ENCODE measurements around the gene PRSS33. TPM values are rescaled to one million over a fixed set of nuclear protein-coding genes. Genes with fewer than 3 reads are reported as not detected.

Gene PRSS33
- total RNA-seq, 1 experiment from 2014 or later, result not detected

DNA sequence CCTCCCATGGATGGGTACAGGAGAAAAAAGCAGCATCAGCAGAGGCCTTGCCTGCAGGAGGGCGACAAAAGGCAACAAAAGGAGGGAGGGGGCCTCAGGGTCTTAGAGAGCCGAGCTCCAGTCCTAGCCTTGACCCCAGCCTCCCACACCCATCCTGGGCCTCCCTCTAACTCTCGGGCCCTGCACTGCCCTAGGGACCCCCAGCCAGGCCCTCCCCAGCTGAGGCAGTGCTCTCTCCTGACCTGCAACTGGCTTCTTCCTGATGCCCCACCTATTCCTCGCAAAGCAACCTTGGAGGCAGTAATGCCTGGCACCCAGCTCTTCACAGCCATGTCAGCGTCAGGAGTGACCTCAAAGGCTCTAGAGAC is 50.1 kb downstream of the PRSS33 start:
- Histone ChIP-seq H3K4me1 (ENCODE audit: low read length) (no peaks in the 10 kb centered on the region), H2AFZ (ENCODE audit: low read length) (no peak overlapping the region), H3K9ac (ENCODE audit: low read length) (no peak overlapping the region), H3K27me3 (ENCODE audit: low read length) (no peaks in the 10 kb centered on the region), H3K4me2 (ENCODE audit: low read depth, low read length, poor library complexity, severe bottlenecking) (no peak overlapping the region), H3K79me2 (ENCODE audit: low read length) (no peaks in the 10 kb centered on the region), H3K4me3 (ENCODE audit: low read length) (no peak overlapping the region), H4K20me1 (ENCODE audit: insufficient read depth, low read depth, low read length) (no peaks in the 10 kb centered on the region), H3K27ac (ENCODE audit: low read length) (no peak overlapping the region), H3K36me3 (ENCODE audit: insufficient read depth, low read length) (no peaks in the 10 kb centered on the region), H3K9me3 (ENCODE audit: low read length) (no peaks in the 10 kb centered on the region), H3K9me2 (replicated peaks; ENCODE audit: insufficient read depth, low read length) (no peaks in the 10 kb centered on the region)
- DNase-seq, result no peak

DNA sequence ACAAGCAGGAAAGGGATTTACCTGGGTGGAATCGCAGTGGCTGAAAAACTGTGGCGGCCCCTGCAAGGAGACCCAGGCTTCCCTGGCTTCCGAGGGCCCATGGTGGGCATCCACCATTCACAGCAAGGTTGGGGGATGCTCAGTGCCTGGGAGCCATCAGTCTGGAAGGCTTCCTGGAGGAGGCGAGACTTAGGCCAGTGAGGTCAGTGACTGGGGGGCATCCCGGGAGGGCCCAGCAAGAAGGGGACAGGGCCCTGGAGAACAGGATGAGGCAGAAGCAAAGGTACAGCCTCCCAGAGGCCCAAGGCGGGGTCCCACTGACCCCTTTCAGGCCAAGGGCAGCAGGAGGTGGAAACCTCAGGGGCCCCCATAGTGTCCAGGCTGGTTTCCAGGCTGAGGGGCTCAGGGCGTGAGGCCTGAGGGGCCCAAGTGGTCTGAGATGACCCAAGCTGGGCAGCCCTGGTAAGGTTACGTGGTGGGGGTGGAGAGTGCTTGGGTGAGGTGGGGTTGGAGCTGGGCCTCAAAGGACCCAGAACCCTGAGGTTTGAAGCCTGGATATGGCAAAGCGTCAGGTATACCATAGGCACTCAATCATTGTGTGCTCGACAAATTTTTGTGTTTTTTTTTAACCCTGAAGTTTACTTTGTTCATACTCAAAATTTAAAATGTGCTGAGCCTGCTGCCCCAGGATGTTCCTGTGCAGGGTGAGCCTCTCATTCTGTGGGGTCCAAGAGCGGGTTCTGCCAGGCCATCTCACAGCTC is 50.7 kb downstream of the PRSS33 start:
- H3K9ac ChIP-seq (ENCODE audit: low read length), result no peak overlapping the region
- no peak overlapping the region for H3K4me3 ChIP-seq (ENCODE audit: low read length)
- H3K27me3 ChIP-seq (ENCODE audit: low read length), result no peaks in the 10 kb centered on the region
- H3K9me2 ChIP-seq (replicated peaks; ENCODE audit: insufficient read depth, low read length), result no peaks in the 10 kb centered on the region
- no peaks in the 10 kb centered on the region for H3K36me3 ChIP-seq (ENCODE audit: insufficient read depth, low read length)
- H3K9me3 ChIP-seq (ENCODE audit: low read length), result no peaks in the 10 kb centered on the region
- H3K4me2 ChIP-seq (ENCODE audit: low read depth, low read length, poor library complexity, severe bottlenecking), result no peak overlapping the region
- H2AFZ ChIP-seq (ENCODE audit: low read length), result no peak overlapping the region
- H3K79me2 ChIP-seq (ENCODE audit: low read length), result no peaks in the 10 kb centered on the region
- no peaks in the 10 kb centered on the region for H3K4me1 ChIP-seq (ENCODE audit: low read length)
- DNase-seq, result no peak
- H3K27ac ChIP-seq (ENCODE audit: low read length), result no peak overlapping the region
- H4K20me1 ChIP-seq (ENCODE audit: insufficient read depth, low read depth, low read length), result no peaks in the 10 kb centered on the region

DNA sequence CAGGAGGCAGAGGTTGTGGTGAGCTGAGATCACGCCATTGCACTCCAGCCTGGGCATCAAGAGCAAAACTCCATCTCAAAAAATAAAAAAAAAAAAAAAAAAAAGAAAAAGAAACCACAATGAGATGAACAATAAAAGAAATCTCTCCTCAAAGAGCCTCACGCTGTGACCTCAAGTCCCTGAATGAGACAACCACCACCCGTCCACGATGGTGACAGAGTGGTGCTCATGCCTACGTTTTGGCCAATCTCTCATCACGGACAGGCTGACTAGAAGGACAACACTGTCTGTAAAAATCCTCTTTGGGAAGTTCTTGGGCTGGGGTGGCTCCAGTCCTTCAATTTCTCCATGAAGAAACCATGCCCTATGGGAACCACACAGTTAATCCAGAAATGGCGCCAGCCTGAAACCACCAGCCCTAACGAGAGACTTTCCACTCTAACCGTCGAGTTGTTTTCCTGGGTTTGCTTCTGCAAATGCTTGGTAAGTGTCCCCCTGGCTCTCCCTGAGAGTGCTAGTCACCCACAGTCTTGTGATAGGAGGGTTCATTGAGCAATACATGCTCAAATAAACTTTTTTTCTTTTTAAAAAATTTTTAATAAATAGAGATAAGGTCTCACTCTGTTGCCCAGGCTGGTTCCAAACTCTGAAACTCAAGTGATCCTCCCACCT is 52.4 kb downstream of the PRSS33 start:
- Histone ChIP-seq H3K27ac (ENCODE audit: low read length) (no peak overlapping the region), H3K79me2 (ENCODE audit: low read length) (no peaks in the 10 kb centered on the region), H3K4me1 (ENCODE audit: low read length) (no peaks in the 10 kb centered on the region), H3K4me3 (ENCODE audit: low read length) (no peak overlapping the region), H3K9me3 (ENCODE audit: low read length) (no peaks in the 10 kb centered on the region), H4K20me1 (ENCODE audit: insufficient read depth, low read depth, low read length) (no peaks in the 10 kb centered on the region), H2AFZ (ENCODE audit: low read length) (no peak overlapping the region), H3K4me2 (ENCODE audit: low read depth, low read length, poor library complexity, severe bottlenecking) (no peak overlapping the region), H3K27me3 (ENCODE audit: low read length) (no peaks in the 10 kb centered on the region), H3K9ac (ENCODE audit: low read length) (no peak overlapping the region), H3K9me2 (replicated peaks; ENCODE audit: insufficient read depth, low read length) (no peaks in the 10 kb centered on the region), H3K36me3 (ENCODE audit: insufficient read depth, low read length) (no peaks in the 10 kb centered on the region)
- no peak for DNase-seq

Small RNA genes lying within 50 kb of the gene (small RNA-seq; reads per million reads assigned to genes)
- gene SNORA3C, result not detected

Other genes with a start within 250 kb of the PRSS33 start
- 24.9 and 49.5 TPM in 2 replicates for gene PDPK1, start 249.5 kb downstream of the PRSS33 start, total RNA-seq (2014; rRNA removed; shearing (Covaris generic); ENCODE audit: low replicate concordance)
- 15.7 and 21.1 TPM in 2 replicates for gene KCTD5, start 105.0 kb downstream of the PRSS33 start, total RNA-seq (2014; rRNA removed; shearing (Covaris generic); ENCODE audit: low replicate concordance)
- 1.4 and 2.8 TPM in 2 replicates for gene PRSS27, start 67.3 kb downstream of the PRSS33 start, total RNA-seq (2014; rRNA removed; shearing (Covaris generic); ENCODE audit: low replicate concordance)
- 127 and 133 TPM in 2 replicates for gene SRRM2, start 34.9 kb downstream of the PRSS33 start, total RNA-seq (2014; rRNA removed; shearing (Covaris generic); ENCODE audit: low replicate concordance)
- gene ELOB, start 10.3 kb downstream of the PRSS33 start, total RNA-seq (2014; rRNA removed; shearing (Covaris generic); ENCODE audit: low replicate concordance), result 336 and 358 TPM in 2 replicates
- gene PRSS41, start 10.9 kb upstream of the PRSS33 start, total RNA-seq (2014; rRNA removed; shearing (Covaris generic); ENCODE audit: low replicate concordance), result not detected in 2 replicates
- not detected in 2 replicates for gene PRSS21, start 29.7 kb upstream of the PRSS33 start, total RNA-seq (2014; rRNA removed; shearing (Covaris generic); ENCODE audit: low replicate concordance)
- not detected in 2 replicates for gene ZG16B, start 42.7 kb upstream of the PRSS33 start, total RNA-seq (2014; rRNA removed; shearing (Covaris generic); ENCODE audit: low replicate concordance)
- not detected in 2 replicates for gene PRSS22, start 70.6 kb upstream of the PRSS33 start, total RNA-seq (2014; rRNA removed; shearing (Covaris generic); ENCODE audit: low replicate concordance)
- 63.5 and 85.1 TPM in 2 replicates for gene FLYWCH2, start 95.7 kb upstream of the PRSS33 start, total RNA-seq (2014; rRNA removed; shearing (Covaris generic); ENCODE audit: low replicate concordance)
- gene FLYWCH1, start 124.4 kb upstream of the PRSS33 start, total RNA-seq (2014; rRNA removed; shearing (Covaris generic); ENCODE audit: low replicate concordance), result 11.0 and 22.7 TPM in 2 replicates
- 3.4 and 8.5 TPM in 2 replicates for gene KREMEN2, start 176.7 kb upstream of the PRSS33 start, total RNA-seq (2014; rRNA removed; shearing (Covaris generic); ENCODE audit: low replicate concordance)
- 30.7 and 44.0 TPM in 2 replicates for gene PAQR4, start 181.8 kb upstream of the PRSS33 start, total RNA-seq (2014; rRNA removed; shearing (Covaris generic); ENCODE audit: low replicate concordance)
- 17.6 and 30.3 TPM in 2 replicates for gene PKMYT1, start 192.9 kb upstream of the PRSS33 start, total RNA-seq (2014; rRNA removed; shearing (Covaris generic); ENCODE audit: low replicate concordance)
- not detected in 2 replicates for gene CLDN9, start 225.4 kb upstream of the PRSS33 start, total RNA-seq (2014; rRNA removed; shearing (Covaris generic); ENCODE audit: low replicate concordance)
- not detected in 2 replicates for gene CLDN6, start 230.6 kb upstream of the PRSS33 start, total RNA-seq (2014; rRNA removed; shearing (Covaris generic); ENCODE audit: low replicate concordance)
- gene TNFRSF12A, start 232.8 kb upstream of the PRSS33 start, total RNA-seq (2014; rRNA removed; shearing (Covaris generic); ENCODE audit: low replicate concordance), result 4.9 and 9.4 TPM in 2 replicates
- gene HCFC1R1, start 236.4 kb upstream of the PRSS33 start, total RNA-seq (2014; rRNA removed; shearing (Covaris generic); ENCODE audit: low replicate concordance), result 51.7 and 67.8 TPM in 2 replicates
- 20.0 and 35.8 TPM in 2 replicates for gene THOC6, start 236.5 kb upstream of the PRSS33 start, total RNA-seq (2014; rRNA removed; shearing (Covaris generic); ENCODE audit: low replicate concordance)
- gene BICDL2, start 249.4 kb upstream of the PRSS33 start, total RNA-seq (2014; rRNA removed; shearing (Covaris generic); ENCODE audit: low replicate concordance), result not detected in 2 replicates